Measurements from ENCODE around the gene S100A1. TPM values are rescaled to one million over a fixed set of nuclear protein-coding genes. Genes with fewer than 3 reads are reported as not detected.

Gene S100A1
- total RNA-seq, 1 experiment from 2014 or later = 1.3 TPM

DNA sequence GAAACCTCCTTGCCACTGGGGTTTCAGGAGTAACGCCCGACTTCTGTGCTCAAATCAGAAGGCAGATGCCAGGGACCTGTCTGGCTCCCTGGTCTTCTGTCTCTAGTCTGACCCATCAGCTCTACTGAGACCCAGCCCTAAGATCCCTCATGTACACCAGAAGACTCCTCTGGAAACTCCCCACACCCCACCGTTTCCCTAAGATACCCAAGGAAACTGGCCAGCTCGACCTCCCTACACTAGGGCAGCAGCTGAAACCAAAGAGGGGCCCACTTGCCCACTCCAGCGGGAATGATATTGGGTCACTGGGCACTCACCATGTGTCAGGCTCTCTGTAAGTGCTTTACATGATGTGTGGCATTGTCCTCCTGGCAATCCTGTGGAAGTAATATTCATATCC is 14.8 kb upstream of the S100A1 start (continued):
- TF ChIP-seq ATF3 (CRISPR knock-in tag; conservative IDR thresholded peaks at IDR 0.05) (no peak), ESRRA (CRISPR knock-in tag; IDR thresholded peaks at IDR 0.05; ENCODE audit: borderline replicate concordance) (no peak), PRDM15 (CRISPR knock-in tag; IDR thresholded peaks at IDR 0.05) (no peak), EMX1 (CRISPR knock-in tag; IDR thresholded peaks at IDR 0.05) (no peak), SP1 (CRISPR knock-in tag; conservative IDR thresholded peaks at IDR 0.05) (no peak), NFATC4 (CRISPR knock-in tag; IDR thresholded peaks at IDR 0.05) (no peak), ELF4 (CRISPR knock-in tag; IDR thresholded peaks at IDR 0.05; ENCODE audit: low read depth) (no peak), SOX15 (CRISPR knock-in tag; IDR thresholded peaks at IDR 0.05) (no peak)
- TF ChIP-seq, protein P1, sequence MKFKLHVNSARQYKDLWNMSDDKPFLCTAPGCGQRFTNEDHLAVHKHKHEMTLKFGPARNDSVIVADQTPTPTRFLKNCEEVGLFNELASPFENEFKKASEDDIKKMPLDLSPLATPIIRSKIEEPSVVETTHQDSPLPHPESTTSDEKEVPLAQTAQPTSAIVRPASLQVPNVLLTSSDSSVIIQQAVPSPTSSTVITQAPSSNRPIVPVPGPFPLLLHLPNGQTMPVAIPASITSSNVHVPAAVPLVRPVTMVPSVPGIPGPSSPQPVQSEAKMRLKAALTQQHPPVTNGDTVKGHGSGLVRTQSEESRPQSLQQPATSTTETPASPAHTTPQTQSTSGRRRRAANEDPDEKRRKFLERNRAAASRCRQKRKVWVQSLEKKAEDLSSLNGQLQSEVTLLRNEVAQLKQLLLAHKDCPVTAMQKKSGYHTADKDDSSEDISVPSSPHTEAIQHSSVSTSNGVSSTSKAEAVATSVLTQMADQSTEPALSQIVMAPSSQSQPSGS (CRISPR knock-in tag; IDR thresholded peaks at IDR 0.05; ENCODE audit: borderline replicate concordance, low read depth) = no peak
- TF ChIP-seq, protein P2, sequence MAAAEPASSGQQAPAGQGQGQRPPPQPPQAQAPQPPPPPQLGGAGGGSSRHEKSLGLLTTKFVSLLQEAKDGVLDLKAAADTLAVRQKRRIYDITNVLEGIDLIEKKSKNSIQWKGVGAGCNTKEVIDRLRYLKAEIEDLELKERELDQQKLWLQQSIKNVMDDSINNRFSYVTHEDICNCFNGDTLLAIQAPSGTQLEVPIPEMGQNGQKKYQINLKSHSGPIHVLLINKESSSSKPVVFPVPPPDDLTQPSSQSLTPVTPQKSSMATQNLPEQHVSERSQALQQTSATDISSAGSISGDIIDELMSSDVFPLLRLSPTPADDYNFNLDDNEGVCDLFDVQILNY (CRISPR knock-in tag; IDR thresholded peaks at IDR 0.05) = no peak

GRCh38 chr1:153614189-153614900 is 13.9 kb upstream of the S100A1 start:
- no peaks in the 10 kb centered on the region for H3K9me3 Mint-ChIP-seq
- no peak overlapping the region for H3K27ac Mint-ChIP-seq
- ChIA-PET POLR2A (interaction anchor here (0.8 to 1.0 kb wide), 2 partner anchors 13 to 20 kb away, joined by 3 read pairs; partner anchors contain the start of gene CHTOP), CTCF (interaction anchor here (0.7 to 14.4 kb wide), 9 partner anchors 11 to 259 kb away, joined by 3 to 230 read pairs (median 7); partner anchors contain the start of genes S100A1, S100A13, S100A2 and S100A4)
- no peaks in the 10 kb centered on the region; the same call in 1 of the 2 replicates for H3K27me3 Mint-ChIP-seq (ENCODE audit: low read depth)
- peaks cover 47% of the 10 kb centered on the region for H3K4me1 Mint-ChIP-seq
- DNase-seq (ENCODE audit: low spot score) = no peak
- H3K4me3 Mint-ChIP-seq = no peak overlapping the region
- ATAC-seq = no peak
- TF ChIP-seq USF1 (CRISPR knock-in tag; IDR thresholded peaks at IDR 0.05) (no peak), E2F4 (CRISPR knock-in tag; IDR thresholded peaks at IDR 0.05; ENCODE audit: borderline replicate concordance, low read depth) (no peak), ZNF423 (CRISPR knock-in tag; IDR thresholded peaks at IDR 0.05) (no peak), ZNF416 (CRISPR knock-in tag; IDR thresholded peaks at IDR 0.05) (no peak), ZNF232 (CRISPR knock-in tag; IDR thresholded peaks at IDR 0.05) (no peak), ZNF121 (CRISPR knock-in tag; IDR thresholded peaks at IDR 0.05) (no peak), NR2C2 (CRISPR knock-in tag; IDR thresholded peaks at IDR 0.05) (no peak), PRDM15 (CRISPR knock-in tag; IDR thresholded peaks at IDR 0.05) (no peak), ZNF396 (CRISPR knock-in tag; IDR thresholded peaks at IDR 0.05; ENCODE audit: borderline replicate concordance) (no peak), ESRRA (CRISPR knock-in tag; IDR thresholded peaks at IDR 0.05; ENCODE audit: borderline replicate concordance) (no peak), NFYB (CRISPR knock-in tag; conservative IDR thresholded peaks at IDR 0.05; ENCODE audit: low read depth) (no peak), GABPB1 (CRISPR knock-in tag; IDR thresholded peaks at IDR 0.05) (no peak), HMGA2 (CRISPR knock-in tag; IDR thresholded peaks at IDR 0.05) (no peak), ZNF263 (CRISPR knock-in tag; IDR thresholded peaks at IDR 0.05; ENCODE audit: low read depth) (no peak; the same call in 1 of the 2 replicates), FOXP1 (CRISPR knock-in tag; IDR thresholded peaks at IDR 0.05; ENCODE audit: borderline replicate concordance) (no peak), ZNF138 (CRISPR knock-in tag; conservative IDR thresholded peaks at IDR 0.05) (no peak), ELF4 (CRISPR knock-in tag; IDR thresholded peaks at IDR 0.05; ENCODE audit: low read depth) (no peak)
- H3K36me3 Mint-ChIP-seq = peaks cover 2% of the 10 kb centered on the region; the same call in 1 of the 2 replicates
